GM23338 (cell line): ENCODE results near the gene SPCS2. TPM values are rescaled to one million over a fixed set of nuclear protein-coding genes. Genes with fewer than 3 reads are reported as not detected.

Source experiments
- ATAC-seq: fragments of 200-7000 bp; cut with Tn5 transposase; 3 replicates; pipeline ENCODE4 v1.9.1; 2020
- DNase-seq: peaks from one replicate; pipeline ENCODE4 v3.0.0-alpha.2; 2015; ENCODE audit warnings: low spot score
- H2AFZ ChIP-seq: fragments of 200-600 bp; sonication (generic); 2 replicates; pipeline ENCODE4 v1.8.0; 2016; ENCODE audit warnings: antibody characterized with exemption, mild to moderate bottlenecking, moderate library complexity
- H3F3A ChIP-seq: fragments of 200-600 bp; sonication (generic); replicated peaks from 2 replicates; pipeline ENCODE4 v1.8.0; 2017; ENCODE audit warnings: antibody characterized with exemption, mixed run types, low read depth
- H3K27ac ChIP-seq: fragments of 200-600 bp; sonication (generic); 2 replicates; pipeline ENCODE4 v1.6.1; 2016; ENCODE audit warnings: low read depth
- H3K27me3 ChIP-seq: fragments of 200-600 bp; sonication (generic); 2 replicates; pipeline ENCODE4 v1.8.0; 2016; ENCODE audit warnings: mild to moderate bottlenecking, mixed run types, moderate library complexity; ENCODE audit not compliant: insufficient read depth
- H3K36me3 ChIP-seq: fragments of 200-600 bp; sonication (generic); 2 replicates; pipeline ENCODE4 v1.8.0; 2016; ENCODE audit warnings: mild to moderate bottlenecking; ENCODE audit not compliant: insufficient read depth
- H3K4me1 ChIP-seq: fragments of 200-600 bp; sonication (generic); 2 replicates; pipeline ENCODE4 v1.8.0; 2016; ENCODE audit warnings: mild to moderate bottlenecking, moderate library complexity; ENCODE audit not compliant: insufficient read depth
- H3K4me2 ChIP-seq: fragments of 200-600 bp; sonication (generic); 2 replicates; pipeline ENCODE4 v1.7.1; 2017; ENCODE audit warnings: mixed run types
- H3K4me3 ChIP-seq: fragments of 200-600 bp; sonication (generic); 2 replicates; pipeline ENCODE4 v1.6.1; 2016; ENCODE audit warnings: mixed run types
- H3K79me2 ChIP-seq: fragments of 200-600 bp; sonication (generic); replicated peaks from 2 replicates; pipeline ENCODE4 v1.8.0; 2017; ENCODE audit warnings: mild to moderate bottlenecking; ENCODE audit not compliant: insufficient read depth
- H3K9me2 ChIP-seq: fragments of 200-600 bp; sonication (generic); 2 replicates; pipeline ENCODE4 v1.8.0; 2017; ENCODE audit not compliant: insufficient read depth
- H4K20me1 ChIP-seq: fragments of 200-600 bp; sonication (generic); replicated peaks from 2 replicates; pipeline ENCODE4 v1.8.0; 2017; ENCODE audit warnings: mild to moderate bottlenecking; ENCODE audit not compliant: insufficient read depth
- H3K27ac Mint-ChIP-seq: 2 replicates; pipeline ENCODE4 v1.8.0; 2020; ENCODE audit warnings: inconsistent platforms, mild to moderate bottlenecking, moderate library complexity, mixed read lengths
- H3K27me3 Mint-ChIP-seq: 3 replicates; pipeline ENCODE4 v1.8.0; 2022; ENCODE audit warnings: low read depth, mild to moderate bottlenecking, moderate library complexity, mixed read lengths, inconsistent platforms; ENCODE audit not compliant: insufficient read depth, poor library complexity
- H3K36me3 Mint-ChIP-seq: 3 replicates; pipeline ENCODE4 v1.8.0; 2021; ENCODE audit warnings: low read depth, mild to moderate bottlenecking, inconsistent platforms, moderate library complexity, mixed read lengths
- H3K4me1 Mint-ChIP-seq: 3 replicates; pipeline ENCODE4 v1.8.0; 2020; ENCODE audit warnings: mild to moderate bottlenecking, inconsistent platforms, mixed read lengths
- H3K4me3 Mint-ChIP-seq: 3 replicates; pipeline ENCODE4 v1.8.0; 2021; ENCODE audit warnings: moderate library complexity, mild to moderate bottlenecking, inconsistent platforms, mixed read lengths
- H3K9me3 Mint-ChIP-seq: 3 replicates; pipeline ENCODE4 v1.8.0; 2020; ENCODE audit warnings: moderate library complexity, mild to moderate bottlenecking, inconsistent platforms, mixed read lengths
- CREB1 ChIP-seq: fragments of 250-450 bp; sonication (Bioruptor Pico); IDR thresholded peaks from 2 replicates; pipeline ENCODE4 v1.5.0; 2020; ENCODE audit warnings: low read depth, mild to moderate bottlenecking, moderate library complexity
- CTCF ChIP-seq, 2 experiments: fragments of 200-600 bp in 1 of 2; sonication (generic) in 1 of 2; conservative IDR thresholded peaks; 2 replicates each; pipeline versions ENCODE4 v1.5.1 to v1.6.1; 2016 to 2017; ENCODE audit warnings: antibody characterized with exemption in 2 of 2, low read depth in 2 of 2, mild to moderate bottlenecking in 2 of 2, moderate library complexity in 1 of 2
- ETS1 ChIP-seq: IDR thresholded peaks from 2 replicates; pipeline ENCODE4 v1.6.1; 2016; ENCODE audit warnings: antibody characterized with exemption
- EZH2phosphoT487 ChIP-seq: fragments of 200-600 bp; sonication (generic); IDR thresholded peaks from one replicate; pipeline ENCODE4 v1.8.1; 2018; ENCODE audit warnings: antibody characterized with exemption; ENCODE audit not compliant: unreplicated experiment
- JUNB ChIP-seq: IDR thresholded peaks from one replicate; pipeline ENCODE4 v1.6.1; 2016; ENCODE audit warnings: antibody characterized with exemption; ENCODE audit not compliant: unreplicated experiment
- POLR2AphosphoS5 ChIP-seq: IDR thresholded peaks from 2 replicates; pipeline ENCODE4 v1.6.1; 2016; ENCODE audit warnings: antibody characterized with exemption, low read depth
- ZNF114 ChIP-seq: fragments of 250-450 bp; sonication (Bioruptor Pico); IDR thresholded peaks from 2 replicates; pipeline ENCODE4 v1.5.0; 2020; ENCODE audit warnings: mild to moderate bottlenecking, moderate library complexity
- polyA plus RNA-seq: library from polyadenylated mRNA; unstranded; fragments of >200 nt; fragmentation: Nextera tagmentation; extraction: Ambion mirVana; gene quantifications from 2 replicates; pipeline ENCODE4 v1.2.1, GENCODE V29; 2016
- total RNA-seq: library from RNA; depleted of rRNA; stranded (reverse); fragments of >200 nt; shearing (Covaris generic); gene quantifications from 2 replicates; pipeline ENCODE4 v1.2.3, GENCODE V29; 2014
- TF ChIP-seq, protein P1 (sequence below): fragments of 250-450 bp; sonication (Bioruptor Pico); IDR thresholded peaks from 2 replicates; pipeline ENCODE4 v1.5.0; 2020; ENCODE audit warnings: mild to moderate bottlenecking, moderate library complexity

SPCS2 gene
- total and polyA plus RNA-seq, 2 experiments from 2014 or later = 115 to 334 TPM

DNA sequence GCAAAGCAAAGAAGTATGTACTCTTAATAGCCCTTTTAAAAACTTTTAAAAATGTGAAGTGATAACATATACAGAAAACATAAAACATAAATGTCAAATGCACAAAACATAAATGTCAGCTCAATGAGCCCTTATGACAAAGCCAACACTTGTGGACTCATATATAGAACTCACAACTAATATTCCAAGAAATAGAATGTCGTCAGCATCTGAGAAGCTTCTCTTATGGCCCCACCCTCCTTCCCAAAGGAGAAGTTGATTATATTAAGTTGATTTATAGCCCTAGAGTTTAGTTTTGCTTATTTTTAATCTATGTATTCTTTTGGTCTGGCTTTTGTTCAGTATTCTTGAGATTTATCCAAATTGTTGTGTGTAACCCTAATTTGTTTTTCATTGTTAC is 53.5 kb downstream of the SPCS2 start (continued):
- TF ChIP-seq, protein P1, sequence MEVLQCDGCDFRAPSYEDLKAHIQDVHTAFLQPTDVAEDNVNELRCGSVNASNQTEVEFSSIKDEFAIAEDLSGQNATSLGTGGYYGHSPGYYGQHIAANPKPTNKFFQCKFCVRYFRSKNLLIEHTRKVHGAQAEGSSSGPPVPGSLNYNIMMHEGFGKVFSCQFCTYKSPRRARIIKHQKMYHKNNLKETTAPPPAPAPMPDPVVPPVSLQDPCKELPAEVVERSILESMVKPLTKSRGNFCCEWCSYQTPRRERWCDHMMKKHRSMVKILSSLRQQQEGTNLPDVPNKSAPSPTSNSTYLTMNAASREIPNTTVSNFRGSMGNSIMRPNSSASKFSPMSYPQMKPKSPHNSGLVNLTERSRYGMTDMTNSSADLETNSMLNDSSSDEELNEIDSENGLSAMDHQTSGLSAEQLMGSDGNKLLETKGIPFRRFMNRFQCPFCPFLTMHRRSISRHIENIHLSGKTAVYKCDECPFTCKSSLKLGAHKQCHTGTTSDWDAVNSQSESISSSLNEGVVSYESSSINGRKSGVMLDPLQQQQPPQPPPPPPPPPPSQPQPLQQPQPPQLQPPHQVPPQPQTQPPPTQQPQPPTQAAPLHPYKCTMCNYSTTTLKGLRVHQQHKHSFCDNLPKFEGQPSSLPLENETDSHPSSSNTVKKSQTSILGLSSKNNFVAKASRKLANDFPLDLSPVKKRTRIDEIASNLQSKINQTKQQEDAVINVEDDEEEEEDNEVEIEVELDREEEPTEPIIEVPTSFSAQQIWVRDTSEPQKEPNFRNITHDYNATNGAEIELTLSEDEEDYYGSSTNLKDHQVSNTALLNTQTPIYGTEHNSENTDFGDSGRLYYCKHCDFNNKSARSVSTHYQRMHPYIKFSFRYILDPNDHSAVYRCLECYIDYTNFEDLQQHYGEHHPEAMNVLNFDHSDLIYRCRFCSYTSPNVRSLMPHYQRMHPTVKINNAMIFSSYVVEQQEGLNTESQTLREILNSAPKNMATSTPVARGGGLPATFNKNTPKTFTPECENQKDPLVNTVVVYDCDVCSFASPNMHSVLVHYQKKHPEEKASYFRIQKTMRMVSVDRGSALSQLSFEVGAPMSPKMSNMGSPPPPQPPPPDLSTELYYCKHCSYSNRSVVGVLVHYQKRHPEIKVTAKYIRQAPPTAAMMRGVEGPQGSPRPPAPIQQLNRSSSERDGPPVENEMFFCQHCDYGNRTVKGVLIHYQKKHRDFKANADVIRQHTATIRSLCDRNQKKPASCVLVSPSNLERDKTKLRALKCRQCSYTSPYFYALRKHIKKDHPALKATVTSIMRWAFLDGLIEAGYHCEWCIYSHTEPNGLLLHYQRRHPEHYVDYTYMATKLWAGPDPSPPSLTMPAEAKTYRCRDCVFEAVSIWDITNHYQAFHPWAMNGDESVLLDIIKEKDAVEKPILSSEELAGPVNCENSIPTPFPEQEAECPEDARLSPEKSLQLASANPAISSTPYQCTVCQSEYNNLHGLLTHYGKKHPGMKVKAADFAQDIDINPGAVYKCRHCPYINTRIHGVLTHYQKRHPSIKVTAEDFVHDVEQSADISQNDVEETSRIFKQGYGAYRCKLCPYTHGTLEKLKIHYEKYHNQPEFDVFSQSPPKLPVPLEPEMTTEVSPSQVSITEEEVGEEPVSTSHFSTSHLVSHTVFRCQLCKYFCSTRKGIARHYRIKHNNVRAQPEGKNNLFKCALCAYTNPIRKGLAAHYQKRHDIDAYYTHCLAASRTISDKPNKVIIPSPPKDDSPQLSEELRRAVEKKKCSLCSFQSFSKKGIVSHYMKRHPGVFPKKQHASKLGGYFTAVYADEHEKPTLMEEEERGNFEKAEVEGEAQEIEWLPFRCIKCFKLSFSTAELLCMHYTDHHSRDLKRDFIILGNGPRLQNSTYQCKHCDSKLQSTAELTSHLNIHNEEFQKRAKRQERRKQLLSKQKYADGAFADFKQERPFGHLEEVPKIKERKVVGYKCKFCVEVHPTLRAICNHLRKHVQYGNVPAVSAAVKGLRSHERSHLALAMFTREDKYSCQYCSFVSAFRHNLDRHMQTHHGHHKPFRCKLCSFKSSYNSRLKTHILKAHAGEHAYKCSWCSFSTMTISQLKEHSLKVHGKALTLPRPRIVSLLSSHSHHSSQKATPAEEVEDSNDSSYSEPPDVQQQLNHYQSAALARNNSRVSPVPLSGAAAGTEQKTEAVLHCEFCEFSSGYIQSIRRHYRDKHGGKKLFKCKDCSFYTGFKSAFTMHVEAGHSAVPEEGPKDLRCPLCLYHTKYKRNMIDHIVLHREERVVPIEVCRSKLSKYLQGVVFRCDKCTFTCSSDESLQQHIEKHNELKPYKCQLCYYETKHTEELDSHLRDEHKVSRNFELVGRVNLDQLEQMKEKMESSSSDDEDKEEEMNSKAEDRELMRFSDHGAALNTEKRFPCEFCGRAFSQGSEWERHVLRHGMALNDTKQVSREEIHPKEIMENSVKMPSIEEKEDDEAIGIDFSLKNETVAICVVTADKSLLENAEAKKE (CRISPR knock-in tag) = no peak
- TF ChIP-seq ZNF114 (CRISPR knock-in tag) (no peak), CTCF (conservative IDR thresholded peaks at IDR 0.05; ENCODE audit: low read depth in 2 of 2) (no peak), EZH2phosphoT487 (no peak), ETS1 (no peak)

DNA sequence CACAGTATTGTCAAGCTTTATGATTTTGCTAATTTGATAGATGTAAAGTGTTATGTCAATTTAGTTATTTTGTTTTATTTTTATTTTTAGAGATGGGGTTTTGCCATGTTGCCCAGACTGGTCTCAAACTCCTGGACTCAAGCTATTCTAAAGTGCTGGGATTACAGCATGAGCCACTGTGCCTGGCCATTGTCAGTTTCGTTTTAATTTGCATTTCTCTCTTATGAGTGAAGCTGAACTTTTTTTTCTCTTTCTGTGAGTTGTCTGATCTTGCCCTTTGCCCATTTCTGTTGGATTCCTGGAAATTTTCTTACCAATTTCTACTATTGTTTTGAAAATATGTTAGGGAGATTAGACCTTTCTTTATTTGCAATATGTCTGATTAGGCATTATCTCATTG is 55.1 kb downstream of the SPCS2 start:
- ATAC-seq (no peak), DNase-seq (no peak)
- Histone ChIP-seq H3K27me3 (no peaks in the 10 kb centered on the region), H3K79me2 (no peaks in the 10 kb centered on the region), H2AFZ (no peak overlapping the region), H3K27ac (no peak overlapping the region), H3K9me2 (no peaks in the 10 kb centered on the region), H3K4me1 (no peaks in the 10 kb centered on the region), H3F3A (no peaks in the 10 kb centered on the region), H3K4me2 (no peak overlapping the region), H3K36me3 (peaks cover 20% of the 10 kb centered on the region; the same call in 1 of the 2 replicates), H3K4me3 (no peak overlapping the region), H4K20me1 (peaks cover 5% of the 10 kb centered on the region)
- Mint-ChIP-seq H3K4me1 (no peaks in the 10 kb centered on the region), H3K9me3 (no peaks in the 10 kb centered on the region), H3K27me3 (peaks cover under 1% of the 10 kb centered on the region), H3K4me3 (no peak overlapping the region), H3K27ac (no peak overlapping the region), H3K36me3 (peaks cover 26% of the 10 kb centered on the region)
- TF ChIP-seq POLR2AphosphoS5 (no peak), ETS1 (no peak), CREB1 (CRISPR knock-in tag) (no peak), CTCF (conservative IDR thresholded peaks at IDR 0.05; ENCODE audit: low read depth in 2 of 2) (no peak), JUNB (no peak)
